B cell (primary cell): Measurements from ENCODE around the gene FOXN3.

Experiments
- EZH2 ChIP-seq: IDR thresholded peaks from 2 replicates; pipeline ENCODE4 v1.6.1; 2012; ENCODE audit warnings: borderline replicate concordance, low read depth, mild to moderate bottlenecking, moderate library complexity, low read length; ENCODE audit not compliant: insufficient read depth, poor library complexity, severe bottlenecking
- TF ChIP-seq, protein P1 (sequence below): fragments of 200-600 bp; IDR thresholded peaks from one replicate; pipeline ENCODE4 v1.8.0; 2022; ENCODE audit warnings: antibody characterized with exemption, mild to moderate bottlenecking

DNA sequence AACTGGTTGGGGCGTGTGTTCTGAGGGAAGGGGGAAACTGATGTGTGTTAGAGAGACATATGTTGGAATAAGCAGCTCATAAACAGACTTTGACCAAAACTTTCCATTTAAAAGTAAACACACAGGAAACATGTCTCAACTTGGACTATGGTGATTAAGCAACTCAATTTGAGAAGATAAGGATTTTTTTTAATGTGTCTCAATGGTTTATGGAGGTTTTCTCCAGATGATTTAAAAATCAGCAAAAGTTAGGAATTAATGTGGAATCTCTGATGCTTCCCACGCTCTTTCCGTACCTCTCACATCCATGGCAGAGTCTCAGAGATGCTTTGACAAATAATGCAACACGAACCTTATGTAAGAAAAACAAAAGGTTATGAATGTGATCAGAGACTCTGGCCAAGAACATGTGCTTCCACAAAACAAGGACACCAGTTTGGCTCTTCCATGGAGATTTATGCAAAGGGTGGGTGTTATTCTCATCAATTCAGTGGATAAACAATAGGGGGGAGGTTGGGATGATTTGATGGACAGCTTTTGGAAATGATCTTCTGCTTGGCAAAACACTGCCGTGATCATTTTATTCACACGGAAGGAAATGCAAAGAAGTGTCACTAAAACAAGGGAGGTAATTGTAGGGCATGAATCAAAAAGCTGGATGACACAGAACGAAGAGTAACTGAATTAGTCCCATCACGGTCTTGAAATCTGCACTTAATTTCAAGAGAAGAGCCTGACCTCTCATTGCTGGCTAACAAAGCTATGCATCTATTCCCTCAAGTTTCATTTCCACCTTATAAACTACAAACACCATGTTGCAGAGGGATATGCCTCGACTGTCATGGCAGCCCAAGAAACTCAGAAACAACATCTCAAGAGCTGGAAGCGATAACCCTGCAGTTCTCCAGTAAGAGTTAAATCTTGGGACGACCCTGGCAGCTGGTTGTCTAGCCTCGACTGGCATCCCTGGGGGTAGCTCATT lies 76.5 kb downstream of the FOXN3 start:
- TF ChIP-seq, protein P1, sequence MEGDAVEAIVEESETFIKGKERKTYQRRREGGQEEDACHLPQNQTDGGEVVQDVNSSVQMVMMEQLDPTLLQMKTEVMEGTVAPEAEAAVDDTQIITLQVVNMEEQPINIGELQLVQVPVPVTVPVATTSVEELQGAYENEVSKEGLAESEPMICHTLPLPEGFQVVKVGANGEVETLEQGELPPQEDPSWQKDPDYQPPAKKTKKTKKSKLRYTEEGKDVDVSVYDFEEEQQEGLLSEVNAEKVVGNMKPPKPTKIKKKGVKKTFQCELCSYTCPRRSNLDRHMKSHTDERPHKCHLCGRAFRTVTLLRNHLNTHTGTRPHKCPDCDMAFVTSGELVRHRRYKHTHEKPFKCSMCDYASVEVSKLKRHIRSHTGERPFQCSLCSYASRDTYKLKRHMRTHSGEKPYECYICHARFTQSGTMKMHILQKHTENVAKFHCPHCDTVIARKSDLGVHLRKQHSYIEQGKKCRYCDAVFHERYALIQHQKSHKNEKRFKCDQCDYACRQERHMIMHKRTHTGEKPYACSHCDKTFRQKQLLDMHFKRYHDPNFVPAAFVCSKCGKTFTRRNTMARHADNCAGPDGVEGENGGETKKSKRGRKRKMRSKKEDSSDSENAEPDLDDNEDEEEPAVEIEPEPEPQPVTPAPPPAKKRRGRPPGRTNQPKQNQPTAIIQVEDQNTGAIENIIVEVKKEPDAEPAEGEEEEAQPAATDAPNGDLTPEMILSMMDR: no peak
- no peak for TF ChIP-seq EZH2
